NCI-H2227 treated with DMSO at 0.1 percent for 48 hours (cell line): ENCODE measurements around the gene HSD3B7.

Experiments
- DNase-seq: peaks from one replicate; lab custom pipeline; 2025; lab: John Stamatoyannopoulos, UW

Gene HSD3B7

DNA sequence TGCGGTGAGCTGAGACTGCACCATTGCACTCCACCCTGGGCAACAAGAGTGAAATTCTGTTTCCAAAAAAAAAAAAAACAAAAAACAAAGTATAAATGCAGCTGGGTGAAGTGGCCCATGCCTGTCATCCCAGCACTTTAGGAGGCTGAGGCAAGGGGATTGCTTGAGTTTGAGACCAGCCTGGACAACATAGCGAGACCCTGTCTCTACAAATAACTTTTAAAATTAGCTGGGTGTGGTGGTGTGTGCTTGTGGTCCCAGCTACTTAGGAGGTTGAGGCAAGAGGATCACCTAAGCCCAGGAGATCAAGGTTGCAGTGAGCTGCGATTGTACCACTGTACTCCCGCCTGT, 38.2 kb downstream of the HSD3B7 start:
- DNase-seq = no peak

DNA sequence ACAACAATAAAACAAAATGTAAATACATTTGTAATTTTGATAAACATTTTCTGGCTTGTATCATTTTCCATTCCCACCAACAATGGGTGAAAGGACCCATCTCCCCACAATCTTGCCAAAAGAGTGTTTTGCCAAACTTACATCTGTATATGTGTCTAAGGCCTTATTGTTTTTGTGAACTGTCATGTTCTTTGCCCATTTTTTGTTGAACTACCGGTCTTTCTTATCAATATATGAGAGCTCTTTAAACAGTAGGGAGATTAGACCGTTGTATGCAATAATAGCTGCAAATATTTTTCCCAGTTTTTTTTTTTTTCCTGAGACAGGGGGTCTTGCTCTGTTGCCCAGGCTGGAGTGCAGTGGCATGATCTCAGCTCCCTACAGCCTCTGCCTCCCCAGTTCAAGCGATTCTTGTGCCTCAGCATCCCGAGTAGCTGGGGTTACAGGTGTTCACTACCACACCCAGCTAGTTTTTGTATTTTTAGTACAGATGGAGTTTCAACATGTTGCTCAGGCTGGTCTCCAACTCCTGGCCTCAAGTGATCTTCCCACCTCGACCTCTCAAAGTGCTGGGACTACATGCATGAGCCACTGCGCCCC, 38.7 kb downstream of the HSD3B7 start:
- DNase-seq = no peak

DNA sequence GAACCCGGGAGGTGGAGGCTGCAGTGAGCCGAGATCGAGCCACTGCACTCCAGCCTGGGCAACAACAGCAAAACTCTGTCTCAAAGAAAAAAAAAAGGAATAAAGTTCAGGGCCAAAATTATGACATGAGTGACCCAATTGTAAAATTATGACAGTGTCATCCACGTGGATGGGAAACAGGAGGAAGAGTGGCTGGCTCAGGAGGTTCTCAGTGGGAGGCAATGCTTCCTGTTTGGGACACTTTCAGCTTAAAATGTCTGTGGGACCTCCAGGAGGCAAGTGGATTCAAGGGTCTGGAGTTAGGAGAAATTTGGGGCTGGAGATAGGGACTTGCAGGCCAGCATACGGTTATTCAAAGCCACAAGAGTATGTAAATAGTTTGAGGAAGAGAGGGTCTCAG, 40.3 kb downstream of the HSD3B7 start:
- DNase-seq = no peak

DNA sequence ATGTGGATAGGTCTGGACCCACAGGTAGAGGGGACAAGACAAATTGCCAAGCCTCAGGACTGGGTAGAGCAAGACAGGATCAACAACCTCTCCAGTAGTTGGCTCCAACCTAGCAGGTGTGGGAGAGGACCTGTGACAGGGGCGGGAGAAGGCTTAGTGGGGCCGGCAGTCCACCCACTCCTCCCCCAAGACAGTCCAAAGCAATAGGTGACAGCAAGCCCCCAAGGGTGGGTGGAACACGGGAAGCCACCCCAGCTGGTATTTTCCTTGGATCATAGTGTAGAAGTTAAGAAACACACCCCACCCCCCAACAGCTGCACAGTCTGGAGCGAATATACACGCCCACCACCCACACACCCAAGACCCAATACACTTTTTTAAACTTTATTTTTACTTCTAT, 44.3 kb downstream of the HSD3B7 start:
- DNase-seq = no peak

DNA sequence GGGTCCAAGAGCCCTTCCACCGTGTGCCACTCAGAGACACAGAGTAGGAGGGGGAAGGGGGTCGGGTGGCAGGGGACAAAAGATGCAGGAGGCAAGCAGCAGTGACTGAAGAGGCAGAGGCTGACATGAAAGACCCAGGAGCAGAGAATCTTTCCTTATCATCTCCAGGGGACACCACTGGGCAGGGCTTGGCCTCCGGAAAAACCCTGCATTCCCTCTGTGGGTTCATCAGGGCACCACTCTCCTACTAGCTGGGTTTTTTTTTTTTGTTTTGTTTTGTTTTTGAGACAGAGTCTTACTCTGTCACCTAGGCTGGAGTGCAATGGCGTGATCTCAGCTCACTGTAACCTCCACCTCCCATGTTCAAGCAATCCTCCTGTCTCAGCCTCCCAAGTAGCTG, 46.3 kb downstream of the HSD3B7 start:
- DNase-seq = no peak

DNA sequence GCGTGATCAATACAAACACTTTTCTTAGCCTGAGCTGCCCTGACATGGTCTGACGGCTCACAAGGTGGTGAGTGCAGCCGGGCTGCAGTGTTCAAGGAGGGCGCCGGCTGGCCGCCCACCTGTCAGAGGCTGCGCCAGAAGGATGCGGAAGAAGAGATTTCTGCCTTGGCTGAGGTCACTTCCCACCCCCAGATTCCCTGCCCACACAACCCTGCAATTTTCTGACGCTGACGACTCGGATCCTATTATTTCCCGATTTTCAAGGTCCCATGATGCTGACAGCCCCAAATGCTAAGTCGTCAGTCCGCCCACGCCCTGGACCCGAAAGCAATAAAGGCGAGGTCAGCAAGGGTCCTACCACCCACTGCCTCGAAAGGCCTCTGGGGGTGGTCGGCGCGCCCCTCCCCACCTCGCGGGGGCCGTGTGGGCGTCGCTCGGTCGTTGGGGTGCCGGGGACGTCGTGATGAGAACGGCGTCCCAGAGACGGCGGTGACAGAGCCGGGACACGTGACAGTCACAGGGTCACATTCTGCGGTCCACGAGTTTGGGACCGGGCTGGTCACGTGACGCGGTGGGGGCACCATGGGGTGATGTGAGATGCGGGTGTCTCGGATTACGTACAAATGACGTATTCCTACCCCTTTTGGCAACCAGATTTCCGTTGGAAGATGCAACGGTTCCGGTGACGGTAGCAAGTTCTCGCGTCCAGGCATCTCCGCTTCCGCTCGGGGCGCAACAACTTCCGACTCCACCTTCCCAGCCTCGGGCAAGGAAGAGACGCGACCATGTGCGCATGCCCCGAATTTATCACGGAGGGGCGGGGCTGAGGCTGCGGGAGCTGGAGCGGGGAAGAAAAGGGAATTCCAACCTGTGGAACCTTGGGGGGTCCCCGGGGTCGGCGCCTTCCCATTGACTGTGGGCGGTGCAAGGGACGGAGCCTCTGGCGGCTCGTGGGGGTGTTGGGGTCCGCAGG, 48.0 kb downstream of the HSD3B7 start, which contains the start of gene STX4:
Gene STX4, plus strand, starts transcription at position 823 of the 973 bp plus-strand sequence. CDS start 248 bp downstream, outside the sequence.
- peak; percentile 97 for DNase-seq

DNA sequence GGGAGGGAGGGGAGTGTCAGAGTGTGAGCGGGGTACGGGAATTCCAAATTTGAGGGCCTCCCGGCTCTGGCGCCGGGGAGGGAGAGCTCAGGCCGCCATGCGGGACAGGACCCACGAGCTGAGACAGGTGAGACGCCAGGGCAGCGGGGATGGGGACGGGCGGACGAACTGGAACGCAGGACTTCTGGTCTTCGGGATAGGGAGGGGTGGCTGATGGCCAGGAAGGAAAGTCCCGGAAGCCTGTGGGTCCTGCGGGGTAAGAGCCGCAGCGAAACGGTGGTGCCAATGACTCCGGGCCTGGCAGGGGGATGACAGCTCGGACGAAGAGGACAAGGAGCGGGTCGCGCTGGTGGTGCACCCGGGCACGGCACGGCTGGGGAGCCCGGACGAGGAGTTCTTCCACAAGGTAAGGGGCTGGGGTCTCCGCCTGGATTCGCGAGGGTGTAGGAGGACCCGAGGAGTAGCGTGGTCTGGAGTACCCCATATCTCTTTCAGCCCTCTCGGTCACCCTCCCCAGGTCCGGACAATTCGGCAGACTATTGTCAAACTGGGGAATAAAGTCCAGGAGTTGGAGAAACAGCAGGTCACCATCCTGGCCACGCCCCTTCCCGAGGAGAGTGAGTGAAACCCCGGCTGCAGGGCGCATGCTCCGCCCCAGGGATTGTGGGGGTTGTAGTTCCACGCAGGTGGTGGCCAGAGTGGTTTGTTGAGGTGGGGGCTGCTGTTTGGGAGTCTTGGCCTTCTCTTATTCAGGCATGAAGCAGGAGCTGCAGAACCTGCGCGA, 48.9 kb downstream of the HSD3B7 start:
- peak; percentile 80 for DNase-seq

DNA sequence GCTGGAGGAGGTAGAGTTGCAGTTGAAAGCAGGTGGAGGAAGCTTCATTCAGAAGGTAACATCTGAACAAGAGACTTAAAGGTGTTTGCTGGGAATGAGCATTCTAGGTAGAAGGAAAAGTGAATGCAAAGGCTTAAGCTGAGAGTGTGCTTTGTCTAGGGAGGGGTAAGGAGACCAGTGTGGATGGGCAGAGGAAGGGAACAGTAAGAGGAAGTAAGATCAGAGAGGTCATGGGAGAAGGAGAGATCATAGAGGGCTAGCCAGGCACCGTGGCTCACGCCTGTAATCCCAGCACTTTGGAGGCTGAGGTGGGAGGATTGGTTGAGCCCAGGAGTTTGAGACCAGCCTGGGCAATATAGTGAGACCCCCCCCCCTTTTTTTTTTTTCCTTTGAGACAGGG, 51.7 kb downstream of the HSD3B7 start:
- no peak for DNase-seq
